WTC11 (cell line): ENCODE data around the gene DCST2.

Experiments used
- ESRRA ChIP-seq: sonication (generic); formaldehyde crosslinking; IDR thresholded peaks from 2 replicates; pipeline ENCODE4 v1.8.1; 2022; ENCODE audit warnings: mild to moderate bottlenecking, missing genetic modification reagents, borderline replicate concordance
- KAT7 ChIP-seq: sonication (generic); formaldehyde crosslinking; IDR thresholded peaks from 2 replicates; pipeline ENCODE4 v1.8.1; 2023; ENCODE audit warnings: missing genetic modification reagents, mild to moderate bottlenecking, borderline replicate concordance
- TP53 ChIP-seq: sonication (generic); formaldehyde crosslinking; IDR thresholded peaks from 2 replicates; pipeline ENCODE4 v1.8.1; 2023; ENCODE audit warnings: mild to moderate bottlenecking, missing genetic modification reagents
- ZNF138 ChIP-seq: sonication (generic); formaldehyde crosslinking; conservative IDR thresholded peaks from 2 replicates; pipeline ENCODE4 v1.8.1; 2022; ENCODE audit warnings: mild to moderate bottlenecking, moderate library complexity, missing genetic modification reagents
- TF ChIP-seq, protein P1 (sequence below): fragments of 200-600 bp; IDR thresholded peaks from 2 replicates; pipeline ENCODE4 v1.8.0; 2022; ENCODE audit warnings: antibody characterized with exemption
- TF ChIP-seq, protein P2 (sequence below): sonication (generic); formaldehyde crosslinking; IDR thresholded peaks from 2 replicates; pipeline ENCODE4 v1.8.1; 2023; ENCODE audit warnings: mild to moderate bottlenecking, missing genetic modification reagents
- TF ChIP-seq, protein P3 (sequence below): sonication (generic); formaldehyde crosslinking; IDR thresholded peaks from 2 replicates; pipeline ENCODE4 v1.8.1; 2023; ENCODE audit warnings: mild to moderate bottlenecking, missing genetic modification reagents, moderate library complexity
- TF ChIP-seq, protein P4 (sequence below): sonication (generic); formaldehyde crosslinking; IDR thresholded peaks from 2 replicates; pipeline ENCODE4 v1.8.0; 2023; ENCODE audit warnings: missing genetic modification reagents, mild to moderate bottlenecking, borderline replicate concordance
- TF ChIP-seq, protein P5 (sequence below): sonication (generic); formaldehyde crosslinking; IDR thresholded peaks from 2 replicates; pipeline ENCODE4 v1.8.1; 2023; ENCODE audit warnings: mild to moderate bottlenecking, moderate library complexity, missing genetic modification reagents
- TF ChIP-seq, protein P6 (sequence below): sonication (generic); formaldehyde crosslinking; IDR thresholded peaks from 2 replicates; pipeline ENCODE4 v1.8.1; 2022; ENCODE audit warnings: mild to moderate bottlenecking, missing genetic modification reagents, moderate library complexity, borderline replicate concordance
- TF ChIP-seq, protein P7 (sequence below): sonication (generic); formaldehyde crosslinking; conservative IDR thresholded peaks from 2 replicates; pipeline ENCODE4 v1.8.1; 2022; ENCODE audit warnings: mild to moderate bottlenecking, missing genetic modification reagents

DNA sequence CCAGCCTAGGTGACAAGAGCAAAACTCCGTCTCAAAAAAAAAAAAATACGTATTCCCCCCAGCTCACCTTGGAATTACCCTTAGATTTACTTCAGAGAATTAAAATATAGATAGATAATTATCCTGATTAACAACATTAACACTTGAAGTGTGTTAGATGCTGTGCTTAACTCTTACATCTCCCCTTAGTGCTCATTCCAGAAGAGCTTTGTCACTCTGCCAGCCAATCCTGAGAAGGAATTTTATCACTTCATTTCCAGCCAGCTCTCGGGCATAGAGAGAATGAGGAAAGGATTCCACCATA lies 61.4 kb downstream of the DCST2 start:
- TF ChIP-seq, protein P1, sequence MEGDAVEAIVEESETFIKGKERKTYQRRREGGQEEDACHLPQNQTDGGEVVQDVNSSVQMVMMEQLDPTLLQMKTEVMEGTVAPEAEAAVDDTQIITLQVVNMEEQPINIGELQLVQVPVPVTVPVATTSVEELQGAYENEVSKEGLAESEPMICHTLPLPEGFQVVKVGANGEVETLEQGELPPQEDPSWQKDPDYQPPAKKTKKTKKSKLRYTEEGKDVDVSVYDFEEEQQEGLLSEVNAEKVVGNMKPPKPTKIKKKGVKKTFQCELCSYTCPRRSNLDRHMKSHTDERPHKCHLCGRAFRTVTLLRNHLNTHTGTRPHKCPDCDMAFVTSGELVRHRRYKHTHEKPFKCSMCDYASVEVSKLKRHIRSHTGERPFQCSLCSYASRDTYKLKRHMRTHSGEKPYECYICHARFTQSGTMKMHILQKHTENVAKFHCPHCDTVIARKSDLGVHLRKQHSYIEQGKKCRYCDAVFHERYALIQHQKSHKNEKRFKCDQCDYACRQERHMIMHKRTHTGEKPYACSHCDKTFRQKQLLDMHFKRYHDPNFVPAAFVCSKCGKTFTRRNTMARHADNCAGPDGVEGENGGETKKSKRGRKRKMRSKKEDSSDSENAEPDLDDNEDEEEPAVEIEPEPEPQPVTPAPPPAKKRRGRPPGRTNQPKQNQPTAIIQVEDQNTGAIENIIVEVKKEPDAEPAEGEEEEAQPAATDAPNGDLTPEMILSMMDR = no peak
- TF ChIP-seq, protein P2, sequence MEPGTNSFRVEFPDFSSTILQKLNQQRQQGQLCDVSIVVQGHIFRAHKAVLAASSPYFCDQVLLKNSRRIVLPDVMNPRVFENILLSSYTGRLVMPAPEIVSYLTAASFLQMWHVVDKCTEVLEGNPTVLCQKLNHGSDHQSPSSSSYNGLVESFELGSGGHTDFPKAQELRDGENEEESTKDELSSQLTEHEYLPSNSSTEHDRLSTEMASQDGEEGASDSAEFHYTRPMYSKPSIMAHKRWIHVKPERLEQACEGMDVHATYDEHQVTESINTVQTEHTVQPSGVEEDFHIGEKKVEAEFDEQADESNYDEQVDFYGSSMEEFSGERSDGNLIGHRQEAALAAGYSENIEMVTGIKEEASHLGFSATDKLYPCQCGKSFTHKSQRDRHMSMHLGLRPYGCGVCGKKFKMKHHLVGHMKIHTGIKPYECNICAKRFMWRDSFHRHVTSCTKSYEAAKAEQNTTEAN (CRISPR knock-in tag) = no peak
- TF ChIP-seq ZNF138 (no peak), TP53 (CRISPR knock-in tag) (no peak), ESRRA (CRISPR knock-in tag) (no peak), KAT7 (CRISPR knock-in tag) (no peak)
- TF ChIP-seq, protein P3, sequence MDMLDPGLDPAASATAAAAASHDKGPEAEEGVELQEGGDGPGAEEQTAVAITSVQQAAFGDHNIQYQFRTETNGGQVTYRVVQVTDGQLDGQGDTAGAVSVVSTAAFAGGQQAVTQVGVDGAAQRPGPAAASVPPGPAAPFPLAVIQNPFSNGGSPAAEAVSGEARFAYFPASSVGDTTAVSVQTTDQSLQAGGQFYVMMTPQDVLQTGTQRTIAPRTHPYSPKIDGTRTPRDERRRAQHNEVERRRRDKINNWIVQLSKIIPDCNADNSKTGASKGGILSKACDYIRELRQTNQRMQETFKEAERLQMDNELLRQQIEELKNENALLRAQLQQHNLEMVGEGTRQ (CRISPR knock-in tag) = no peak
- TF ChIP-seq, protein P4, sequence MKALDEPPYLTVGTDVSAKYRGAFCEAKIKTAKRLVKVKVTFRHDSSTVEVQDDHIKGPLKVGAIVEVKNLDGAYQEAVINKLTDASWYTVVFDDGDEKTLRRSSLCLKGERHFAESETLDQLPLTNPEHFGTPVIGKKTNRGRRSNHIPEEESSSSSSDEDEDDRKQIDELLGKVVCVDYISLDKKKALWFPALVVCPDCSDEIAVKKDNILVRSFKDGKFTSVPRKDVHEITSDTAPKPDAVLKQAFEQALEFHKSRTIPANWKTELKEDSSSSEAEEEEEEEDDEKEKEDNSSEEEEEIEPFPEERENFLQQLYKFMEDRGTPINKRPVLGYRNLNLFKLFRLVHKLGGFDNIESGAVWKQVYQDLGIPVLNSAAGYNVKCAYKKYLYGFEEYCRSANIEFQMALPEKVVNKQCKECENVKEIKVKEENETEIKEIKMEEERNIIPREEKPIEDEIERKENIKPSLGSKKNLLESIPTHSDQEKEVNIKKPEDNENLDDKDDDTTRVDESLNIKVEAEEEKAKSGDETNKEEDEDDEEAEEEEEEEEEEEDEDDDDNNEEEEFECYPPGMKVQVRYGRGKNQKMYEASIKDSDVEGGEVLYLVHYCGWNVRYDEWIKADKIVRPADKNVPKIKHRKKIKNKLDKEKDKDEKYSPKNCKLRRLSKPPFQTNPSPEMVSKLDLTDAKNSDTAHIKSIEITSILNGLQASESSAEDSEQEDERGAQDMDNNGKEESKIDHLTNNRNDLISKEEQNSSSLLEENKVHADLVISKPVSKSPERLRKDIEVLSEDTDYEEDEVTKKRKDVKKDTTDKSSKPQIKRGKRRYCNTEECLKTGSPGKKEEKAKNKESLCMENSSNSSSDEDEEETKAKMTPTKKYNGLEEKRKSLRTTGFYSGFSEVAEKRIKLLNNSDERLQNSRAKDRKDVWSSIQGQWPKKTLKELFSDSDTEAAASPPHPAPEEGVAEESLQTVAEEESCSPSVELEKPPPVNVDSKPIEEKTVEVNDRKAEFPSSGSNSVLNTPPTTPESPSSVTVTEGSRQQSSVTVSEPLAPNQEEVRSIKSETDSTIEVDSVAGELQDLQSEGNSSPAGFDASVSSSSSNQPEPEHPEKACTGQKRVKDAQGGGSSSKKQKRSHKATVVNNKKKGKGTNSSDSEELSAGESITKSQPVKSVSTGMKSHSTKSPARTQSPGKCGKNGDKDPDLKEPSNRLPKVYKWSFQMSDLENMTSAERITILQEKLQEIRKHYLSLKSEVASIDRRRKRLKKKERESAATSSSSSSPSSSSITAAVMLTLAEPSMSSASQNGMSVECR = no peak
- TF ChIP-seq, protein P5, sequence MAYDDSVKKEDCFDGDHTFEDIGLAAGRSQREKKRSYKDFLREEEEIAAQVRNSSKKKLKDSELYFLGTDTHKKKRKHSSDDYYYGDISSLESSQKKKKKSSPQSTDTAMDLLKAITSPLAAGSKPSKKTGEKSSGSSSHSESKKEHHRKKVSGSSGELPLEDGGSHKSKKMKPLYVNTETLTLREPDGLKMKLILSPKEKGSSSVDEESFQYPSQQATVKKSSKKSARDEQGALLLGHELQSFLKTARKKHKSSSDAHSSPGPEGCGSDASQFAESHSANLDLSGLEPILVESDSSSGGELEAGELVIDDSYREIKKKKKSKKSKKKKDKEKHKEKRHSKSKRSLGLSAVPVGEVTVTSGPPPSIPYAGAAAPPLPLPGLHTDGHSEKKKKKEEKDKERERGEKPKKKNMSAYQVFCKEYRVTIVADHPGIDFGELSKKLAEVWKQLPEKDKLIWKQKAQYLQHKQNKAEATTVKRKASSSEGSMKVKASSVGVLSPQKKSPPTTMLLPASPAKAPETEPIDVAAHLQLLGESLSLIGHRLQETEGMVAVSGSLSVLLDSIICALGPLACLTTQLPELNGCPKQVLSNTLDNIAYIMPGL (CRISPR knock-in tag) = no peak
- TF ChIP-seq, protein P6, sequence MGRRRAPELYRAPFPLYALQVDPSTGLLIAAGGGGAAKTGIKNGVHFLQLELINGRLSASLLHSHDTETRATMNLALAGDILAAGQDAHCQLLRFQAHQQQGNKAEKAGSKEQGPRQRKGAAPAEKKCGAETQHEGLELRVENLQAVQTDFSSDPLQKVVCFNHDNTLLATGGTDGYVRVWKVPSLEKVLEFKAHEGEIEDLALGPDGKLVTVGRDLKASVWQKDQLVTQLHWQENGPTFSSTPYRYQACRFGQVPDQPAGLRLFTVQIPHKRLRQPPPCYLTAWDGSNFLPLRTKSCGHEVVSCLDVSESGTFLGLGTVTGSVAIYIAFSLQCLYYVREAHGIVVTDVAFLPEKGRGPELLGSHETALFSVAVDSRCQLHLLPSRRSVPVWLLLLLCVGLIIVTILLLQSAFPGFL (CRISPR knock-in tag) = no peak
- TF ChIP-seq, protein P7, sequence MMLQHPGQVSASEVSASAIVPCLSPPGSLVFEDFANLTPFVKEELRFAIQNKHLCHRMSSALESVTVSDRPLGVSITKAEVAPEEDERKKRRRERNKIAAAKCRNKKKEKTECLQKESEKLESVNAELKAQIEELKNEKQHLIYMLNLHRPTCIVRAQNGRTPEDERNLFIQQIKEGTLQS (CRISPR knock-in tag) = no peak
